Activated effector memory CD4-positive, alpha-beta T cell treated with Interleukin-2 at 50 U/mL for 16 hours (primary cell): Measurements from ENCODE around the gene NRXN2.

ENCODE experiments used
- DNase-seq: peaks from one replicate; pipeline ENCODE4 v3.0.0-alpha.2; 2020

The NRXN2 gene

DNA sequence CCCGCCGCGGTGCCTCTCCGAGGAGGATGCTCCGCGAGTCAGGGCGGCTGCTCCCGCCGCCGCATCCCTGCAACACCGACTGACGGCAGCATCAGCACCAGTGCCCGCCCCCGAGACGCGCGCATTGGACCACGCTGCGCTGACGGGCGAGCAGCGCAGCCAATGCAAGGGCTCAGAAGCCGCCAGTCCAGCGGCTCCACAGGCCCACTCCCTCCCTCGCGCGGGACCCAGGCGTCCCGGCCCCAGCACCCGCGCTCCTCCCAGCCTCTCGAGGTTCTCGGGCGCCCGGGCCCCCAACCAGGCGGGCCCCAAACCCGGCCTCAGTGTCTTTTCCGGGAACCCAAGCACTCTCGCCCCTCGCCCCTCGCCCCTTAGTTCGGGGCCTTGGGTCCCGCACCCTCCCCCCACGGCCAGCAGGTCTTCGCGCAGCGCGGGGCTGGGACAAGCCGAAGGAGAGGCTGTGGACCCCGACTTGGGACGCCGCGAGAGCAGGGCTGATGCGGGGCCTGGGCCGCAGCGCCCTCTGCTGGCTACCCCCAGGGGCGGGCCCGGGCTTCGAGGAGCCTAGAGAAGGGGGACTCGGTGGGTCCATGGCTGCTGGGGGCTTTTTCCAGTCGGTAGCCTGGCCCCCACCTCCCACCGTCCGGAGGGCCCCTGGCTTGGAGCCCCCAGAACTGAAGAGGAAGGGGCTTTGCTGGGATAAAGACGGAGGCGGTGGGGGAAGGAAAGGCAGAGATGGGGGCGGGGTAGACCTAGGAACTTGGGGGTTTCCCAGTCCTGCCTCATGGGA, at the start of gene NRXN2:
Gene NRXN2 (minus strand): TSS at position 81 of the 790 bp plus-strand sequence. CDS start 9,498 bp downstream, outside the sequence.
- peak; percentile 79 for DNase-seq

- DNase-seq: no peak
These were observed 49.5 kb upstream of the NRXN2 start for GRCh38 chr11:64772303-64773018.

DNA sequence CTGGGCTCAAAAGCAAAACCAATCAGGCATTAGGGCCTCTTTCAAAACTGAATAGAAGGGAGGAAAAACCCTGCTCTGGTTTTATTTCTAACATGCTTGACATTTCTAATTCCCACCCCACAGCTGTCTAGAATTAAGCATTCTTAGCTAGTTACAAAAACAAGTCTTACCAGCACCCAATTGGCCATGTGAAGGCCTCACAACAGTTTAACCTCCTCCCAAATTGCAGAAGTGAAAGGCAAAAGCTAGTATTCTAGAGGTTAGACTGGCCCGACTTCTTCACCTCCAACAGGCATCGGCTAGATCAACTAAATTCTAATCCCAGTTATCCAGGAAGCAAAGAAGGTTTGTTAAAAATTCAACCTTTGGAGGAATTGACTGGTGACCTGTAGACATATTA, 48.9 kb upstream of the NRXN2 start:
- no peak for DNase-seq

DNA sequence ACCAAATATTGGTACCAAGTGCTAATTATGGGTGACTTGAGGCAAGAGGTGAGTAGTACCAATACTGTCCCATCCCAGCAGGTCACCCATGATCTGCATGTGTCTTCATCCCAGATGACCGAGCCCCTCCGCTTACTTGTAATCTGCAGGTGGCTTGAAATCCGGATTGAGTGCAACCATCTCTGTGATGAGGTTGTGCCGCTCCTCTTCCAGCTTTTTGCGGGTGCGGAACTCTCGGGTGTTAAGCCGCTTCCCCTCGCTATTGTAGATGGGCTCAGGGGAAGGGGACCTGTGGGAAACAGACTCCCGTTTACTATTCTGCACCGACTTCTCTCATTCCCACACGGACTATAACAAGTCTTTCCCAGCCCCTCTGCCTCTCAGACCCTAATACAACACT, 47.1 kb upstream of the NRXN2 start:
- DNase-seq: no peak

DNA sequence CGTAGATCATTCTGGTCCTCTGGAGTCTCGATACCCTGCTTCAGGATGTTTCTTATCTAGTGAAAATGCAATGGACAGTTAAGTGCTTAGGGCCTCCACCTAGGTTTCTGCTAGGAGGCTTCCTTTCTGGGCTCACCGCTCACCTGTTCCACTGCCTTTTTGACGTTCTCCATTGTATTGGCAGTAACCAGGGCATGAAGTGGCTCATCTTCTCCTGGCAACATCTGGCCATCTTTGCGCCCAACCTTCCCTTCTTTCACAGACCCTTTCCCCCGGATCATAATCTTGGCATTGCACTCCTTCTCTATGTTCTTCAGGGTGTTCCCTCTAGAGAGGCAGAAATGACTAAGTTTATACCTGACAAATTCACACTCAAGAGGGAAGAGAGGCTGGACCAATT, 46.3 kb upstream of the NRXN2 start:
- no peak for DNase-seq

DNA sequence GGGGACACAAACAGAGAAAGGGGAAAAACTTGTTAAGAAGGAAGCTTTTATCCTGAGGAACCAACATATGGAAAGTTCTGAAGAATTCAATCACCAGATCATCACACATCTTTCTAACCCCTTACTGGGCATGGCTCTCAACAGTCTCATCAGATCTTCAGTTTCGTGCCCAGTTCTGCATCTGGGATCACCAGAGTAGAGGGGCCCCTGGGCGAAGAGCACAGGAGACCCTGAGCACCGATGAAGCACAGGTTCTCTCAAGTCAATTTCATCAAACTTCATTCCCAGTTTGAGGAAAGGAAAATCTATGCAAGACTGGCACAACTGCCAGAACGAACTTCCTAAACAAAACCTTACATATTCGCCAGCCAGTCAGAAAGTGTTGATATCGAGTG, 45.3 kb upstream of the NRXN2 start:
- DNase-seq: no peak

- peak; percentile 60 for DNase-seq
These were observed 44.6 kb upstream of the NRXN2 start for GRCh38 chr11:64767344-64768299.

GRCh38 chr11:64766881-64767280, 43.9 kb upstream of the NRXN2 start:
- DNase-seq: no peak

GRCh38 chr11:64765851-64766665, 43.1 kb upstream of the NRXN2 start:
- DNase-seq: no peak

DNA sequence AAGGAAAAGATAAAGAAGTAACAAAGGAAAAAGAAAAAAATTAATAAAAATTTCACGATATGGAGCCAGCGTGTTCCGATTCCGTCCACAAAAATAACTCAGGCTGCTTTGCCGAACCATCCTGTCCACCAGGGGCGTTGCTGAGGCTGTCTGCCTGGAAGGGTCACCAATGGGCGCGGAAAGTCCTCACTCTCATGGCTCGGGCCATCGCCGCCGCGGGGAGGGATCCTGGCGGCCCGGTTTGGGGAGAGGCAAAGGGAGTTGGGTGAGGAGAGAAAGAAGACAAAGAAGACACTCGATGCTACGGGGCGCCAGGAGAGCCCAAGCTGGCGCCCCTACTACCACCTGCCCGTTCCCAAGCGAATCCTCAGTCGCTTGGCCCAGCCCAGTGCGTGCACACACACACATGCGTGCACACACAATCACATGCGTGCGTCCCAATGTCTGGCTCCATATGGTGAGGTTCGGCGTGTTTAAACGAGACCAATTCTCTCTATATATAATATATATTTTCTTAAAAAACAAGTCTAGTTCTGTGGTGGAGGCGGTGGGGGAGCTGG, 42.4 kb upstream of the NRXN2 start:
- DNase-seq: no peak

- no peak for DNase-seq
These were observed 41.8 kb upstream of the NRXN2 start for GRCh38 chr11:64764753-64765152.

GRCh38 chr11:64764040-64764611, 41.1 kb upstream of the NRXN2 start:
- DNase-seq: peak; percentile 51

DNA sequence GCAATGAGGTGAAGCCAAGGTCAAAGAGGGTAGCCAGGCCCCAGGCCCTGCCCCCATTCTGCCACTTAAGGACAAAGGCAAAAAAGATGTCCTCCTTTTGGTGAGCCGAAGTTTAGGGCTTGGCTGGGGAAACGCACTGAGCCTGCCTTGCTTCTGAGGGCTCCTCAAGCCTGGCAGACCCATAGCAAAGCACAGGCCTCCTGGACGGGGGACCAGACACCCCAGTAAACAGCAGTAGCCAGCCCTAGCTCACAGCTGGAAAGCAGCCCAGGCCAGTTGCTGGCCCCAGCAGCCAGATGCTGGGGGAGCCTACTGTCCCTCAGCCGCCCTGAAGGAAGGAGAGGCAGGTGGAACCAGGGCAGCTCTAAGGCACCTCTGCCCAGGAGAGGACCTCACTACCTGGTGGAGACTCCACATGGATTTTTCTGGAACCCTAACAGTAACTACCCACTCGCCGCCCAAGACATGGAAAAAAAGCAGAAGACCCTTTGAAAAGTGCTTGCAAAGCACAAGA, 40.6 kb upstream of the NRXN2 start:
- no peak for DNase-seq

- DNase-seq: no peak
These were observed 39.9 kb upstream of the NRXN2 start for GRCh38 chr11:64762674-64763525.

DNA sequence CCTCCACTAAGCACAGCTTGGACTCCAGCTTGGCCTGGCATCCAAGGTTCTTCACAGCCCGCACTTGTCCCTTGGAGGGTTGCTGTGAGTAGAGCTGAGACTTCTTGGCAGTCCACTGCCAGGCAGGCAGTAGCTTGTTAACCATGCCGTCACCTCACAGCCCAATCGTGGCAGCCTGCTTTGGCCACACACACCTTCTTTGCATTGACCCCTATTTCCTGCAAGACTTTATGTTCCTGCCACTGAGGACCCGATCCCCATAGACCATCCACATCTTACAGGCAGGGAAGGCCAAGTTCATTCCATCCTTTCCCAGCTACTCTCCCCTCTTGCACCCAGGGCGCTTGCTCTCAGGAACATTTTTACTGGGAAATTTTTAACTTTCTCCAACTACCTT, 39.3 kb upstream of the NRXN2 start:
- no peak for DNase-seq

GRCh38 chr11:64760759-64761420, 37.9 kb upstream of the NRXN2 start:
- DNase-seq: no peak

DNA sequence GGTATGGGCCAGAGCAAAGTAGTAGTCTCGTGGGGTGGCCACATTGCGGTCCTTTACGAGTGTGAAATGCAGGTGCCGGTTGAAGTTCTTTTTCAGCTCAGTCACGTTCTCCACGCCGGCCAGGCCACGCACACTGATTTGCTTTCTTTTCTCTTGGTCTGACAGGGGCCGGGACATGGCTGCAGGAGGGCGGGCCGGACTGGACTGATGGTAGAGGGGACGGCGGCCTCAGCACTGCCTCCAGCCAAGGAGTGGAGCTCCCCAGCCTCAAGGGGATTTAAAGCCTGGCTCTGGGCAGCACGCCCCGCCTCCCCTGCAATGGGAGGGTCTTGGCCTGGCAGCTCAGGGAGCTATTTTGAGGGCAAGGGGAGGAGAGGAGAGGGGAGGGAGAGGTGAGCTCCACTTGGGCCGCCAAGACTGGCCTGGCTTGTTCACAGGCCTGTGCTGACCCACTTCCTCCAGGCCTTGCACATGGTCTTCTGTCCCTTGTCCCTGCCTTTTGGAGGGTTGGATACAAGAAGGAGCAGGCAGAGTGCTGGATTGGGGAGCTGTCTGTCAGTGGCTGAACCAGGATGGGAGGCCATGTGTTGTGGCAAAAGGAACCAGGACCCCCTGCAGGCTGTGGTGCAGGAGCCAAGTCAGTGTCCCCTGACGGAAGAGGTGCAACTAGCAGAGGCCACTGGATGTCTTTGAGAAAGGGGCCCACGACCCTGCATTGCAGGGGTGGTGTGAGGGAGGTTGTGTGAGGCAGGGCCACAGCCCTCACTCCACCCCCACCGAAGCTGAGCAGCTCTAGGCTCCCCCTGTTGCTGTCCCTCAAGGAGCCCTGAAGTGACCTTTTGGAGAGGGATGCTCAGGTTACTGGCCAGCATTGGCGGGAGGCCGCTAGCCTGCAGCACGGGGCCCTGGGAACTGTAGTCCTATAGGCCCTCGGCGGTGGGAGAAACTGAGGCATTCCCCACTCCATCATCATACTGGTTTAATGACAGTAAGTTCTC, 37.0 kb upstream of the NRXN2 start, which contains the start of gene PYGM:
Gene PYGM (minus strand): TSS at position 253 of the 998 bp plus-strand sequence. CDS start 76 bp downstream, at position 177.
- DNase-seq: no peak

- no peak for DNase-seq
These were observed 36.2 kb upstream of the NRXN2 start for GRCh38 chr11:64759131-64759721.
